Glomerular visceral epithelial cell (primary cell): ENCODE results near the gene PRR23E.

Source experiments
- DNase-seq: peaks from one replicate; pipeline ENCODE4 v3.0.0-alpha.2; 2016; ENCODE audit errors: extremely low spot score

Gene PRR23E

GRCh38 chr3:127192576-127193232, at the start of gene PRR23E:
TSS of gene PRR23E (plus strand) at chr3:127193131. CDS start at chr3:127196686, 3,555 bp downstream.
- DNase-seq, result no peak

GRCh38 chr3:127143172-127143571, 49.8 kb upstream of the PRR23E start:
- no peak for DNase-seq

GRCh38 chr3:127144631-127145030, 48.3 kb upstream of the PRR23E start:
- no peak for DNase-seq

- no peak for DNase-seq
Measured at GRCh38 chr3:127145266-127145665, 47.7 kb upstream of the PRR23E start.

GRCh38 chr3:127147291-127147885, 45.5 kb upstream of the PRR23E start:
- DNase-seq, result no peak

- DNase-seq, result no peak
Measured at GRCh38 chr3:127149621-127150310, 43.2 kb upstream of the PRR23E start.

- no peak for DNase-seq
Measured at GRCh38 chr3:127150513-127151250, 42.2 kb upstream of the PRR23E start.

GRCh38 chr3:127151251-127151564, 41.7 kb upstream of the PRR23E start:
- no peak for DNase-seq

GRCh38 chr3:127151992-127152650, 40.8 kb upstream of the PRR23E start:
- peak; percentile 50 for DNase-seq

- DNase-seq, result no peak
Measured at GRCh38 chr3:127152684-127153505, 40.0 kb upstream of the PRR23E start.

- no peak for DNase-seq
Measured at GRCh38 chr3:127153506-127153815, 39.5 kb upstream of the PRR23E start.

- DNase-seq, result no peak
Measured at GRCh38 chr3:127156338-127157050, 36.4 kb upstream of the PRR23E start.

GRCh38 chr3:127157171-127157828, 35.6 kb upstream of the PRR23E start:
- DNase-seq, result peak; percentile 55

- peak; percentile 31 for DNase-seq
Measured at GRCh38 chr3:127158614-127159229, 34.2 kb upstream of the PRR23E start.

GRCh38 chr3:127159543-127159942, 33.4 kb upstream of the PRR23E start:
- no peak for DNase-seq

GRCh38 chr3:127161236-127161635, 31.7 kb upstream of the PRR23E start:
- no peak for DNase-seq

GRCh38 chr3:127161973-127162579, 30.9 kb upstream of the PRR23E start:
- no peak for DNase-seq

GRCh38 chr3:127162947-127163645, 29.8 kb upstream of the PRR23E start:
- no peak for DNase-seq

- no peak for DNase-seq
Measured at GRCh38 chr3:127164615-127165014, 28.3 kb upstream of the PRR23E start.
